Measurements from ENCODE around the gene RAB7A.

RAB7A gene

DNA sequence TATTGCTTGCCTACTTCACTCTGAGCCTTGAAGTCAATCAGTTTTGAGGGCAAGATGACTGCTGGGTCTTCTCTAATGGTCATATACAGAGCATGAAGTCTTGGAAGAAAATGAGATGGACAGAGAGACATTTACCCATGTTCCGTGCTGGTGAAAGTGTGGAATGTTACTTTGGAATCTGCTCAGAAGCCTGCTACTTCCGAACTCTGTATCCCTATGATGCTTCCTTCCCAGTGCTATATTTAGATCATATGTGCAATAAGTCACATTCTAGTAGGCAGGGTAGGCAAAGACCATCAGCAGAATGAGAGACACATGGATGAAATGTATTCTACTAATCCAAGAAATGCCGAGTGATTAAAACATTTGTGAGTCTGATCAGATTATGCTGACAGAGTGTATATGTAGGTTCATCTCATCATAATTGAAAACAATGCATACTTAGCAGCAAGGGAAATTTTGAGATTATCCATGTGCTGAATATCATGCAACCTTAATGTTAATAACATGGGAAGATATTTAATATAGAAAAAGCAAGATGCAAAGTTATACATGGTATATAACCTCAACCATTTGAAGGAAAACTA is 60.5 kb downstream of the RAB7A start:
- in situ Hi-C loops (cut with MboI; ENCODE audit: low sequenced_read_pairs): no loop called here

DNA sequence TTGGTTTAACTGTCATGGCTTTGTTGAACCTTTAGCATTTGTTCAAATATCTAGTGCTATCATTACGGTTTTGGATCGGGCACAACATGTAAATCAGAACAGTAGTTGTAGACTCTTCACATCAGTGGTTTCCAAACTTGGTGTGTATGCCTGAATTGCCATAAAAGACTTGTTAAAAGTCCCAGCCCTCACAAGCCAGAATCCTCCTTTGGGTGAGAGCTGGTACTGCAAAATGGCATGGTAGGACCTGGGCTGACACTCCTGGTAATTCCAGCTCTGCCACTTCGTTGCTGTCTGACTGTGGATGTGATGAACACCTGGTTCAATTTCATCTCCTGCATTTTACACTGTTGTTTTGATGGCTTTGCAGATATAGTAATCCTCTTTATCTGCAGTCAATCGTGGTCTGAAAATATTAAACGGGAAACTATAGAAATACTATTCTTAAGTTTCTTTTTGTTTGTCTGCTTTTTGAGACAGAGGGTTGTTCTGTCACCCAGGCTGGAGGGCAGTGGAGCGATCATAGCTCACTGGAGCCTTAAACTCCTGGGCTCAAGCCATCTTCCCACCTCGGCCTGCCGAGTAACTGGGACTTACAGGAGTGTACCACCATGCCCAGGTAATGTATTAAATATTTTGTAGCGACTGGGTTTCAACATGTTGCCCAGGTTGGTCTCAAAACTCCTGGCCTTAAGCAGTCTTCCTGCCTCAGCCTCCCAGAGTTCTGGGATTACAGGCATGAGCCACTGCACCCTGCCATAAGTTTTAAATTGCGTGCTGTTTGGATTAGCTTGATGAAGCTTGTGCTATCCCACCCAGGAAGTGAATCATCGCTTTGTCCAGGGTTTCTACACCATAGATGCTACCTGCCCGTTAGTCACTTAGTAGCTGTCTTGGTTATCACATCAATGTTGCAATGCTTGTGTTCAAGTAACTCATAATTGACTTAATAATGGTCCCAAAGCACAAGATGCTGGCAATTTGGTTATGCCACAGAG is 61.6 kb downstream of the RAB7A start:
- in situ Hi-C loops (cut with MboI; ENCODE audit: low sequenced_read_pairs): no loop called here

DNA sequence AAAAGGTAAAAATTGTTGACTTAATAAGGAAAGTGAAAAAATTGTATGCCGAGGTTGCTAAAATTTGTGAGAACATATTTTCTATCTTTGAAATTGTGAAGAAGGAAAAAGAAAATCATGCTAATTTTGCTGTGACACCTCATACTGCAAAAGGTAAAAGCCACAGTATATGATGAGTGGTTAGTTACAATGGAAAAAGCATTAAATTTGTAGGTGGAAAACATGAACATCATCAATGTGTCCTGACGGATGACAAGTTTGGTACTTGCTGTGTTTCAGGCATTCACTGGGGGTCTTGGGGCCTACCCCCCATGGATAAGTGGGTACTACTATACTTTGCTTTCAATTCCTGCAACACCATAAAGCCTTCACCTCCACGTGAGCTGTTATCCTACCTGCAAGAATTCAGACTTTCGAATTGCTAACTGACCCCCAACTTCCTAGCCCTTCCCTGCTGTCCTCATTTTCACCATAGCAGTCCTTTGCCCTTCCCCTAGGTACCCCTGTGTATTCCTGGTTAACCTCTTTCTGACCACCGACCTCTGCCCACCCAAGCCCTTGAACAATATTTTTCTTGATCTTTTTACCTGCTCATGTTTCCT is 62.4 kb downstream of the RAB7A start:
- in situ Hi-C loops (cut with MboI; ENCODE audit: low sequenced_read_pairs): no loop called here

DNA sequence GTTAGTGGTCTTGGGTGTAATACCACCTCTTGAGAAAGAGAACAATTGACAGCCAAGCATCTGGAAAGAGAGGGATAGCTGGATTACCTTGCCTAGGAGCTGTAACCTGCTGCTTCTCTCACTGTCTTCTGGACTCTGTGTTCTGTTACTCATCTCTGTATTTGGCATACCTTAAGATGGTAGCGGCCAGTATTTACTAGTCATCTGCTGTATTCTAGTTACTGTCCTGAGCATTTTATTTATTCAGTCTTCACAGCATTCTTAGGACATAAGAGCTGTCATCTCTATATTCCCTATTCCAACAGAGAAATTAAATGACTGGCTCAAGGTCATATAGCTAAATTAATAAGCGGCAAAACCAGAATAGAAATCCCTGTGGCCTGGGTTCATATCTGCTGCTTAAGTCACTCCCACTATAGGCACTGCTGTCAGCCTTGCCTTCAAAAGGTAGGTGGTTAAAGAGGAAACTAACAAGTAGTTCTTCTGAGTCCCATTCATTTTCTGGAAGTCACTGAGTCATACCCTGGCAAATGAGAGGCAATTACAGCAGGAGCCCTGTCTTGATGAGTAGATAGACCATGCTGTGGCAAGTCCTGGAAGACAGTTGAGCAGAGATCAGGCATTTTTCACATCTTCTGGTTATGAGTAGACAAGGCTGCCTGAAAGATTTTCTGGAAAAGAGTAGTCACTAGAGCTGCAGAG is 68.2 kb downstream of the RAB7A start:
- in situ Hi-C loops (cut with MboI; ENCODE audit: low sequenced_read_pairs): no loop called here

DNA sequence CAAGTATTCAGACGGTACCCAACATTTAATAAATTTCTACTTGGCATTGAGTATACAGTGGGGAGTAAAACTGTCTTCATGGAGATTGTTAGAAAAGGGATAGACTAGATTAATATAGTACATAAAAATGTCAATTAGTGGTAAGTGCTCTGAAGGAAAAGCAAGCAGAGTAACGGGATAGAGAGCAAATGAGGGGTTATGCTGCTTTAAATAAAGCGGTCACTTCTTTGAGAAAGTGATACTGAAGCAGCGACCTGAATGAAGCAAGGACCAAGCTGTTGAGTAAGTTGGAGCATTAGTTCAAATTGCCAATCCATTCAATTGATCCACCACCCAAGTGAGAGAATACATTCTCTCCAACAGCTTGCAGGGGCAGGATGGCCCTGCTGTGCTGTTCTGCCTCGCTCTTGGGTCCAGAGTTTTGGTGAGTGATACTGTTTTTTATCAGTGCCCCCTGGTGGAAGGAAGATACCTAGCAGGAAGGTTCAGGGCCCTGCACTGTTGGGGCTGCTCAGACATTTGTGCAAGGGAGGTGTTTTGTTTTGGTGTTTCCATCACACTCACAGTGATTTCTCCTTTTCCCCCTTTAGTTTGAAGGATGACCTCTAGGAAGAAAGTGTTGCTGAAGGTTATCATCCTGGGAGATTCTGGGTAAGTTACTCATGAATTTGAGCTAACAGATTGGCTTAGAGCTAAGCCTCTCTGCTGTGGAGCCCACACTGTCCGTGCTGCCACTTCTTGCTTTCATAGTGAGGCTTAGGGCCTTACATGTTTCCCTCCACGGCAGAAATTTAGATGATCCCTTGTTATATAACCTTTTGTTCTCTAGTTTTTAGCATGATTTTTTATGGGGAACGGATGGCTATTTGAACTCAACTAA is 69.0 kb downstream of the RAB7A start:
- in situ Hi-C loops (cut with MboI; ENCODE audit: low sequenced_read_pairs): no loop called here

DNA sequence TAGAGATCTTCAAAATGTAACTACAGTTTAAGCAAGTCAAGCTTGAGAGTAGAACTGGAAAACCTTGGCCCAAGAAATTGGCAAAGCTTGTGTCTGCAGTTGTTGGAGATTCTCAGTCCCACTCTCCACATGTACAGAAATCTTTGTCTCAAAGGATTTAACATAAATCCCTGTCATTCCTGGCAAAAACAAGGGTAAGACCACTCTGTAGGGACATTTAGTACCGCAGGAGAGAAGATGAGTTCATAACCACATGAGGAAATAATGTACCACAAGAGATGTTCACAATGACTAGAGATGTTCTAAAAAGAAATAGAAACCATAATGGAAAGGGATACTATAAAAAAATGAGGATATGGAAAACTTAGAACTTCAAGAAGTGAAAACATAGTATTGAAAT is 73.7 kb downstream of the RAB7A start:
- in situ Hi-C loops (cut with MboI; ENCODE audit: low sequenced_read_pairs): no loop called here

DNA sequence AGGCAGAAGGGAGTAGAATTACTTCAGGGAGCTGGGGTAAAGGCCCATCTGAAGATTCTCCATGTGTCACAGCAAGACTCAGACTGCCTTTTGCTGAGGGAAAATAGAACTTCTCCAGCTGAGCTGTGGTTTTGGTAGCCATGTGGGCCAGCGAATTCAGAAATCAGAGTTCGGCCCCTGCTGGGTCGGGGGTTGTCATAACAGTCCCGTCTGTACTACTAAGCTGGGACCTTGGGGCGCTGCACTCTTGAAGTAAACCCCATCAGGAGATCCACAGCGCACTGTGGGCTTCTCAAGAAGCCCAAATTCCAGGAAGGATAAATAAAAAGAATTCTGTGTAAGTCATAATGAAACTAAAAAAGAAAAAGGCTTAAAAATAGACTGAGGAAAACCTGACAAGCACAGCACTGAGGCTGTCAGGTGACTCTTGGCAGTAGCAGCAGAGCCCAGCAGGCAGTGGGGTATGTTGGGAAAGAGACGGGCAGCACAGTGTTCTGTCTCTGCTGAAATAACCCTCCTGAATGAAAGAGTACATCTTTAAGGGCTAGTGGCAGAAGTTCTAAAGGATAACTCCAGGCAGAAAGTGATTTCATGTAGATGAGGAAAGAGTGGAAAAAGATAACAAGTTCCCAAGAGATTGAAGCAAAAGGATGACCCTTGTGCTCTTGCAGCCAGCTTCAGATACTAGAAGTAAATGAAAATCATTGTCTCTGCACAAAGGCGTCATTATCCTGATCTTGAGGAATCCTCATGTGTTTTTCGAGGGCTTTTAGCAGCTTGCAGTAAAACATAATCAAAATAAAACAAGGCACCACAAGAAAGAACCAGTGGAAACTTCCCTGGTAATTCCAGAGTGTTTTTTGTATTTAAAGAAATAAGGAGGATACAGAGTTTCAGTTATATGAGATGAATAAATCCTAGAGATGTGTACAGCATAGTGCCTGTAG is 74.5 kb downstream of the RAB7A start:
- in situ Hi-C loops (cut with MboI; ENCODE audit: low sequenced_read_pairs): no loop called here

DNA sequence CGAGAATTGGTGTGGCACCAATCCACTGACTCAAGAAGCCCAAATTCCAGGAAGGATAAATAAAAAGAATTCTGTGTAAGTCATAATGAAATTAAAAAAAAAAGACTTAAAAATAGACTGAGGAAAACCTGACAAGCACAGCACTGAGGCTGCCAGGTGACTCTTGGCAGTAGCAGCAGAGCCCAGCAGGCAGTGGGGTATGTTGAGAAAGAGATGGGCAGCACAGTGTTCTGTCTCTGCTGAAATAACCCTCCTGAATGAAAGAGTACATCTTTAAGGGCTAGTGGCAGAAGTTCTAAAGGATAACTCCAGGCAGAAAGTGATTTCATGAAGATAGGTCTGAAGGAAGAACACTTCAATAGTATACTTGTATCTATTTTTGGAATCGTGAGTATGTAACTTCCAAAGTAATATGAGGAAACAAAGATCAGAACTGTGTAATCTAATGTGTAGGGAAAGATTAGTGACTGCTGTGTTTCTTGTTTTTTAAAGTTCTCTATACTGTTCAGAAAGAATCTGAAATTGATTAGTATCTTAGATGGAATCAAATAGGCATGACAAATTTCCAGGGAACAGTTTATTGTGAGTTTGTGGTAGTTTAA is 75.9 kb downstream of the RAB7A start:
- in situ Hi-C loops (cut with MboI; ENCODE audit: low sequenced_read_pairs): no loop called here

DNA sequence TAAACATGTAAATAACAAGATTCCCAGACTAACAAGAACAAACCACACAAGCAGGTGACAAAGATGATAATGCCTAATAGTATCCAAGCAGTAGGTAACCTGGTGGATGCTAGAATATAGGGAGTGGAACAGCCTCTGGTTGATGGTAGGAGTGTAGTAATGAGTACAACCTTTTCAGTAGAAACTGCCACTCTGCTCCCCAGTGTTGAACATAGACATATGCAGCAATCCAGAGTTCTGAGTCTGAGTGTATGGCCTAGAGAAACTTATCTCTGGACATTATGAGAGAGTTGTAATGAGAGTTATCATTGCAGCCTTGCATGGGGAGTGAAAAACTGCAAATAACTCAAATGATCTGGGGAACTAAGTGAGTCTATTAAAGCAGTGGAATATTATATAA is 77.3 kb downstream of the RAB7A start:
- in situ Hi-C loops (cut with MboI; ENCODE audit: low sequenced_read_pairs): no loop called here

DNA sequence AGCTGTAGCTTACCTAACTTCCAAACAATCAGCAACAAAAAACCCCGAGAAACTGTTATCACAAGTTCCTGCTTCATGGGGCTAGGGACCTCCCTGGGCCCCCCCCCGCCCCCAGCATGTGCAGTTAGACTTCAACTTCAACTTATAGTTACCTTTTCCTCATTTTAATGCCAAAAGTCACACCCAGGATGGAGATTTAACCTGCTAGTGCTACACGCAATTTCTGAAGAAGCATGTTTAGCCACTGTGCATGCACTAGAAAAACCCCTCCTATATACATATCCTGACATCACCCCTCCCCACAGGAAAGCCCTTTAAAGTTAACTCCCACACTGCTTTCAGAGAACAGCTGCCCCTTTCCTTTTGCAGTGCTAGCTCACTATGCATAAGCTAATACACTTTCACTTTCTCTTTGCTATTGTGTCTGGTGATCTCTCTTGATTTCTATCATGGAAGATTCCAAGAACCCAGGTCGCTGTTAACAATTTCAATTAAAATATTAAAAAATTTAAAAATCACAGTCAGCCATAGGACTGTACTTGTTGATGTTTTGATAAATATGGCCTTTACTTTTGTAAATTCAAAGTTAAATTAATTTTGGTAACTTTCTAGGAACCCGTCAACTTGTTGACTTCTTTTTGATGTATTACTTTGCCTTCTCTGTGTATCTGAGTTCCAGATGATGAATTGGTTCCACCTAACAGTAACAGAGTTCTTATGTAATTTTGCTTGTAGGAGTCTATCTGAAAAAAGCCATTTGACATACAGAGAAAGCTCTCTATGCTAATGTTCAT is 78.2 kb downstream of the RAB7A start:
- in situ Hi-C loops (cut with MboI; ENCODE audit: low sequenced_read_pairs): no loop called here

DNA sequence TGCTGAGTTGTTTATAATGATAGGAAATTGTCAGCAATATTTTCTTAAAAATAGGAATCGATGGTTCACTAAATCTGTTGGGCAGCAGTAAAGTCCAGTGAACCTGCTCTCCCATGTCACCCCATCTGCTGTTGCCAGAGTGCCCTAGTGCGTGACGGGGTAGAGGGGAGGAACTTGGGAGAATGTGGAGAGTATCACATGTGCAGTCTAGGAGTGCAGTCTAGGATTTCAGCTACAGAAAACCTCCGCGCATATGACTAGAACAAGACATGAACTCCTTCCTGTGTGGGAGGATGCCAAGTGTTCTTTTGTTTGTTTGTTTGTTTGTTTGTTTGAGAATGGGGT is 78.8 kb downstream of the RAB7A start:
- in situ Hi-C loops (cut with MboI; ENCODE audit: low sequenced_read_pairs): no loop called here

DNA sequence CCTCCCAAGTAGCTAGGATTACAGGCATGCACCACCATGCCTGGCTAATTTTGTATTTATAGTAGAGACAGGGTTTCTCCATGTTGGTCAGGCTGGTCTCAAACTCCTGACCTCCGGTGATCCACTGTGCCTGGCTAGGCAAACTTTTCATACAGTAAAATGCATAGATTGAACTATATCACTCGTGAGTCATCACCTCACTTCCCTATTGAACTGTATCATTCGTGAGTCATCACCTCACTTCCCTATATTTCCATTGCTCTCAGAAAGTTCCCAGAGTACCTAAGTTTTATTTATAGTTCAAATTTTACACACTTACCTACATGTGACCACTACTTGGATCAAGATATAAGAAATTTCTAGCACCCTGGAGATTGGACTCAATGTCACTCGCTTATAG is 79.8 kb downstream of the RAB7A start:
- in situ Hi-C loops (cut with MboI; ENCODE audit: low sequenced_read_pairs): no loop called here

DNA sequence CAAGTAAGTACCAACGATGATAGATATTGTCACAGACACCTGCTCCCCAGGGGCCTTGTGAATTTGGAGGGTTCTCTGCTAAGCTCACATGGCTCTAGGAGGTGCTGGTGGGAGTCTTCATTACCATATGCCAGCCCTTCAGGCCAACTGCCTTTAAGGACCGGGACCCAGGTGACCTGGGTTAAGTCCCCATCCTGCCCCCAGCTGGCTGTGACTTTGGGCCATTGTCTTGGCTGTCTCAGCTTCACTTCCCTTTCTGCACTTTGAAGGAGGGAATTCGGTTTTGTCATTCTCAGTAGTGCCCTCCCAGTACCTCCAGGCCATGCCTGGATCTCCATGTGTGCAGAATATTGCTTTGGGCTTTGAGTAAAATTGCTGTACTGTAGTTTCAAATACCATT is 80.6 kb downstream of the RAB7A start:
- in situ Hi-C loops (cut with MboI; ENCODE audit: low sequenced_read_pairs): no loop called here

DNA sequence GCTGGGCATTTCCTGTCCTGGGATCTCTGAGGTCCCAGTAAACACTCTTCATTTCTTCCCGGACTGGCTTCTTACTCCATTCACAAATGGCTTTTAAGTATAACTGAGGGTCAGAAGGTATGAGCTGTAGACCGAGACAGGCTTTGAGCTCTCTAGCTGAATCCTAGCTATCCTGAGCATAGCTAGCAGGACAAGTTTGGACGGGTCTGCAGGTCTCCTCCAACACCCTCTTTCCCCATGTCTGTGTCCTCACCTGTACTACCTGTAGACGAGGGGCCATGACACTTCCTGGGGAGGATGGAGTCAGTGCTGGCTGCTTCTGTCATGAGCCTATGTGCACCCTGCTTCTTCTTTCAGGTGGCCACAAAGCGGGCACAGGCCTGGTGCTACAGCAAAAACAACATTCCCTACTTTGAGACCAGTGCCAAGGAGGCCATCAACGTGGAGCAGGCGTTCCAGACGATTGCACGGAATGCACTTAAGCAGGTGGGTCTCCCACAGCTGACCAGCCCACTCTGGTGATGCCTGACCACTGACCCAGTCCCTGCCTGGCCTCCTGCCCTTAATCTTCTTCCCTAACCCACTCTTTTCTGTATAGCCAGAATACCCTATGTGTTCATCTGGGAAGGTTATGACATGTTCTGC is 81.3 kb downstream of the RAB7A start:
- in situ Hi-C loops (cut with MboI; ENCODE audit: low sequenced_read_pairs): no loop called here

DNA sequence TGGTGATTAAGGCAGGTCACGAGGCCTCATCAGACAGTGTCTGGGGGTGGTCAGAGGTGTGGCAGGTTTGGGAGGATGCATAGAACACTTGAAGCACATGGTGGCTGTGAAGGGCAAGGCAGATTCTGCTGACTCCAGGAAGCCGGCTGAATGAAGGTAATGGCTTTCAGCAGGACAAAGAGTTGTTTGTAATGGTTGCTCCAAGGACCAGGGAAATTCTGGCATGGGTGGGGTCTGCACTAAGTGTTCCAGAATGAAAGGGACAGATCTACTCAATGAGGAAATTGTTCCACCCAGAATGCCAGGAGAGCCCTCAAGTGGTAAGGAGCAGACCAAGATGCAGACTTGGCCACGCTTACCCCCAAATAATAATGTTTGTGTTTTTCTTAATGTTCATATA is 82.7 kb downstream of the RAB7A start:
- in situ Hi-C loops (cut with MboI; ENCODE audit: low sequenced_read_pairs): no loop called here

DNA sequence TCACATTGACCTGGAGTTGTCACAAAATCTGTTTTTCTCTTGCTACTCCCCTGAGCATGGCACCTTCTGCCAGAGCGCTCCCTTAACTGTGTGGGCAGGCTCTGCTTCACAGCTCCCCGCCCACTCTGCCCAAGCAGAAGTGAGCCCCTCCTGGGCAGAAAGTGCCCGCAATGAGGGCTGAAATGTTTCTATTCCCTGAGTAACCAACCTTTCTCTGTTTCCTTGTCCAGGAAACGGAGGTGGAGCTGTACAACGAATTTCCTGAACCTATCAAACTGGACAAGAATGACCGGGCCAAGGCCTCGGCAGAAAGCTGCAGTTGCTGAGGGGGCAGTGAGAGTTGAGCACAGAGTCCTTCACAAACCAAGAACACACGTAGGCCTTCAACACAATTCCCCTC is 87.1 kb downstream of the RAB7A start:
- in situ Hi-C loops (cut with MboI; ENCODE audit: low sequenced_read_pairs): no loop called here

DNA sequence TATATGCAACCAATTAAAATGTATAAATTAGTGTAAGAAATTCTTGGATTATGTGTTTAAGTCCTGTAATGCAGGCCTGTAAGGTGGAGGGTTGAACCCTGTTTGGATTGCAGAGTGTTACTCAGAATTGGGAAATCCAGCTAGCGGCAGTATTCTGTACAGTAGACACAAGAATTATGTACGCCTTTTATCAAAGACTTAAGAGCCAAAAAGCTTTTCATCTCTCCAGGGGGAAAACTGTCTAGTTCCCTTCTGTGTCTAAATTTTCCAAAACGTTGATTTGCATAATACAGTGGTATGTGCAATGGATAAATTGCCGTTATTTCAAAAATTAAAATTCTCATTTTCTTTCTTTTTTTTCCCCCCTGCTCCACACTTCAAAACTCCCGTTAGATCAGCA is 88.1 kb downstream of the RAB7A start:
- in situ Hi-C loops (cut with MboI; ENCODE audit: low sequenced_read_pairs): no loop called here
